ENCODE results near the gene NCS1. TPM values are rescaled to one million over a fixed set of nuclear protein-coding genes. Genes with fewer than 3 reads are reported as not detected.

NCS1 gene
- total and polyA plus RNA-seq, 2 donors (not counting 1 experiment from before 2014, with no cell fraction given): 44.9 to 52.0 TPM

- no peak for DNase-seq (ENCODE audit: low read depth in 2 of 2)
- no peak for TF ChIP-seq EZH2 (IDR thresholded peaks at IDR 0.05; ENCODE audit: low read length, missing control alignments)
- no peak for TF ChIP-seq CTCF (conservative IDR thresholded peaks at IDR 0.05 in 1 of 2, IDR thresholded peaks at IDR 0.05 in 1 of 2; ENCODE audit: low read depth in 1 of 2, low read length in 2 of 2)
- no peak overlapping the region for H3K27ac ChIP-seq (ENCODE audit: insufficient read depth, low read length)
Measured at GRCh38 chr9:130283539-130284248, 111.5 kb downstream of the NCS1 start.

GRCh38 chr9:130284249-130284625 lies 112.0 kb downstream of the NCS1 start:
- no peak for DNase-seq (ENCODE audit: low read depth in 2 of 2)
- no peak overlapping the region for H2AFZ ChIP-seq (ENCODE audit: low read length)
- no peaks in the 10 kb centered on the region for H3K4me1 ChIP-seq (ENCODE audit: control insufficient read depth, extremely low read depth, insufficient read depth, low read length)
- no peak for TF ChIP-seq EZH2 (IDR thresholded peaks at IDR 0.05; ENCODE audit: low read length, missing control alignments)
- TF ChIP-seq CTCF (conservative IDR thresholded peaks at IDR 0.05 in 1 of 2, IDR thresholded peaks at IDR 0.05 in 1 of 2; ENCODE audit: low read depth in 1 of 2, low read length in 2 of 2): no peak
- H3K4me2 ChIP-seq (ENCODE audit: extremely low read depth, insufficient read depth, low read length): no peak overlapping the region
- no peak overlapping the region for H3K4me3 ChIP-seq (replicated peaks in 1 of 4; ENCODE audit: control extremely low read depth in 1 of 4, insufficient read depth in 1 of 4, low read depth in 3 of 4, low read length in 4 of 4)
- H3K9ac ChIP-seq (ENCODE audit: insufficient read depth, low read length): no peak overlapping the region
- H3K27me3 ChIP-seq (ENCODE audit: control insufficient read depth, insufficient read depth, low read length): peaks cover 22% of the 10 kb centered on the region
- H3K36me3 ChIP-seq (ENCODE audit: control insufficient read depth, insufficient read depth, low read length): no peaks in the 10 kb centered on the region
- H3K9me3 ChIP-seq (ENCODE audit: control insufficient read depth, insufficient read depth, low read depth, low read length): no peaks in the 10 kb centered on the region
- H4K20me1 ChIP-seq (ENCODE audit: control insufficient read depth, extremely low read depth, insufficient read depth, low read length): no peaks in the 10 kb centered on the region
- H3K79me2 ChIP-seq (ENCODE audit: control insufficient read depth, insufficient read depth, low read length): no peaks in the 10 kb centered on the region
- no peak overlapping the region for H3K27ac ChIP-seq (ENCODE audit: insufficient read depth, low read length)

More at GRCh38 chr9:130283539-130284248, 111.5 kb downstream of the NCS1 start:
- Histone ChIP-seq H3K9me3 (ENCODE audit: control insufficient read depth, insufficient read depth, low read depth, low read length) (no peaks in the 10 kb centered on the region), H4K20me1 (ENCODE audit: control insufficient read depth, extremely low read depth, insufficient read depth, low read length) (no peaks in the 10 kb centered on the region), H3K9ac (ENCODE audit: insufficient read depth, low read length) (no peak overlapping the region), H3K36me3 (ENCODE audit: control insufficient read depth, insufficient read depth, low read length) (no peaks in the 10 kb centered on the region), H3K4me2 (ENCODE audit: extremely low read depth, insufficient read depth, low read length) (no peak overlapping the region), H3K79me2 (ENCODE audit: control insufficient read depth, insufficient read depth, low read length) (no peaks in the 10 kb centered on the region), H3K4me1 (ENCODE audit: control insufficient read depth, extremely low read depth, insufficient read depth, low read length) (no peaks in the 10 kb centered on the region), H2AFZ (ENCODE audit: low read length) (no peak overlapping the region), H3K27me3 (ENCODE audit: control insufficient read depth, insufficient read depth, low read length) (peaks cover 21% of the 10 kb centered on the region), H3K4me3 (replicated peaks in 1 of 4; ENCODE audit: control extremely low read depth in 1 of 4, insufficient read depth in 1 of 4, low read depth in 3 of 4, low read length in 4 of 4) (no peak overlapping the region)

- Histone ChIP-seq H3K27me3 (ENCODE audit: control insufficient read depth, insufficient read depth, low read length) (peaks cover 24% of the 10 kb centered on the region), H4K20me1 (ENCODE audit: control insufficient read depth, extremely low read depth, insufficient read depth, low read length) (no peaks in the 10 kb centered on the region), H3K27ac (ENCODE audit: insufficient read depth, low read length) (no peak overlapping the region), H2AFZ (ENCODE audit: low read length) (no peak overlapping the region), H3K9ac (ENCODE audit: insufficient read depth, low read length) (no peak overlapping the region), H3K36me3 (ENCODE audit: control insufficient read depth, insufficient read depth, low read length) (no peaks in the 10 kb centered on the region), H3K79me2 (ENCODE audit: control insufficient read depth, insufficient read depth, low read length) (no peaks in the 10 kb centered on the region), H3K4me2 (ENCODE audit: extremely low read depth, insufficient read depth, low read length) (no peak overlapping the region), H3K4me1 (ENCODE audit: control insufficient read depth, extremely low read depth, insufficient read depth, low read length) (no peaks in the 10 kb centered on the region), H3K9me3 (ENCODE audit: control insufficient read depth, insufficient read depth, low read depth, low read length) (no peaks in the 10 kb centered on the region), H3K4me3 (replicated peaks in 1 of 4; ENCODE audit: control extremely low read depth in 1 of 4, insufficient read depth in 1 of 4, low read depth in 3 of 4, low read length in 4 of 4) (no peak overlapping the region)
- DNase-seq (ENCODE audit: low read depth in 2 of 2): no peak
- no peak for TF ChIP-seq CTCF (conservative IDR thresholded peaks at IDR 0.05 in 1 of 2, IDR thresholded peaks at IDR 0.05 in 1 of 2; ENCODE audit: low read depth in 1 of 2, low read length in 2 of 2)
- no peak for TF ChIP-seq EZH2 (IDR thresholded peaks at IDR 0.05; ENCODE audit: low read length, missing control alignments)
Measured at GRCh38 chr9:130284690-130285089, 112.5 kb downstream of the NCS1 start.

All from fibroblast of lung (primary cell).